Fibroblast of the aortic adventitia (primary cell): ENCODE results near the gene LGMN. TPM values are rescaled to one million over a fixed set of nuclear protein-coding genes. Genes with fewer than 3 reads are reported as not detected.
A peak's percentile ranks its signal among the peaks of the same experiment; 100 is the strongest.

Experiments used
- DNase-seq: peaks from one replicate; pipeline ENCODE4 v3.0.0-alpha.2; 2010; ENCODE audit warnings: low read depth
- H3K4me3 ChIP-seq: 2 replicates; pipeline ENCODE4 v1.5.1; 2011; ENCODE audit warnings: low read depth, mild to moderate bottlenecking, control low read depth, low read length, moderate library complexity
- total RNA-seq: library from RNA; depleted of rRNA; stranded (reverse); fragments of >200 nt; gene quantifications from 2 replicates; pipeline ENCODE4 v1.2.3, GENCODE V29; 2012; ENCODE audit warnings: low replicate concordance
- TF ChIP-seq, protein P1 (sequence below): IDR thresholded peaks from 2 replicates; pipeline ENCODE4 v1.5.1; 2011; ENCODE audit warnings: mild to moderate bottlenecking, low read length, control low read depth, inconsistent platforms; ENCODE audit not compliant: insufficient read depth

Gene LGMN
- total RNA-seq, 1 donor: 28.6 TPM

DNA sequence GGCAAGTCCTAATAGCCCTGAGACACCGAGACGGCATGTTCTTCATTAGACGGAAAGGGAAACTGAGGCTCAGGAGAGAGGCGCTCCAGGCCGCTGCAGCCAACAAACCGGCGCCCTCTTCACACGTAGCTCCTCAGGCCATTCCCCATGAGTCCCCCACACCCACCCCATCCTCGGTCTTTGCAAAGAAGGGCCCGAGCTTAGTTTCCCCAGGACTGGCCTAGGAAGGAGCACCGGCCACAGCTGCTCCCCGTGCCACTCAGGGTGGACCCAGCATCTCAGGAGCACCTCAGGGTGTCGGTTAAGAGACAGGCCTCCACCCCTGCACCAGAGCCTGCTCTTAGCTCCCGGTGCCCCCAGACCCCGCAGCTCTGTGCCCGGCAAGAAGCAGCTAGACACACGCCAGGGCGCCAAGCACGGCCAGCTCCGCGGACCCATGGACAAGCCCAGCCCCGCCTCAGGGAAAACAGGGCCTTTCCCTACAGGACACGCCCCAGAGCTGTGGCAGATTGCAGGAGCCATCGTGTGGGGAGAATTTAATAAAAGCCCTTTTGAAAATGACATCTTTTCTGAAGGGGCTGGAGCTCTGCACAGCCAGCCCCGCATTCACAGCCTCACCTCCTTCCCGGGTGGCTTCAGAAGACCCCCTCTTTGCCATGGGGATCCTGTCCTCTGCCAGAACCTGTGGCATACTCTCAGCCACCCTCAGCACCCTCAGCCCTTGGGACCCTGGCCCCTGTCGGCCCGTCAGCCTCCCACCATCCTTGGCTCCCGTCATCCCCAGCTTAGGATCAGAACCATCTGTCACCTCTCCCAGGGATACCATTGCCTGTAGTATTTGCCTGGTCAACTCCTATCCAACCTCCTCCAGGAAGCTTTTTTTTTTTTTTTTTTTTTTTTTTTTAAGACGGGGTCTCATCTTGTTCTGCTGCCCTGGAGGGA, 59.7 kb downstream of the LGMN start:
- H3K4me3 ChIP-seq: no peak overlapping the region
- TF ChIP-seq, protein P1, sequence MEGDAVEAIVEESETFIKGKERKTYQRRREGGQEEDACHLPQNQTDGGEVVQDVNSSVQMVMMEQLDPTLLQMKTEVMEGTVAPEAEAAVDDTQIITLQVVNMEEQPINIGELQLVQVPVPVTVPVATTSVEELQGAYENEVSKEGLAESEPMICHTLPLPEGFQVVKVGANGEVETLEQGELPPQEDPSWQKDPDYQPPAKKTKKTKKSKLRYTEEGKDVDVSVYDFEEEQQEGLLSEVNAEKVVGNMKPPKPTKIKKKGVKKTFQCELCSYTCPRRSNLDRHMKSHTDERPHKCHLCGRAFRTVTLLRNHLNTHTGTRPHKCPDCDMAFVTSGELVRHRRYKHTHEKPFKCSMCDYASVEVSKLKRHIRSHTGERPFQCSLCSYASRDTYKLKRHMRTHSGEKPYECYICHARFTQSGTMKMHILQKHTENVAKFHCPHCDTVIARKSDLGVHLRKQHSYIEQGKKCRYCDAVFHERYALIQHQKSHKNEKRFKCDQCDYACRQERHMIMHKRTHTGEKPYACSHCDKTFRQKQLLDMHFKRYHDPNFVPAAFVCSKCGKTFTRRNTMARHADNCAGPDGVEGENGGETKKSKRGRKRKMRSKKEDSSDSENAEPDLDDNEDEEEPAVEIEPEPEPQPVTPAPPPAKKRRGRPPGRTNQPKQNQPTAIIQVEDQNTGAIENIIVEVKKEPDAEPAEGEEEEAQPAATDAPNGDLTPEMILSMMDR: no peak
- DNase-seq: no peak

DNA sequence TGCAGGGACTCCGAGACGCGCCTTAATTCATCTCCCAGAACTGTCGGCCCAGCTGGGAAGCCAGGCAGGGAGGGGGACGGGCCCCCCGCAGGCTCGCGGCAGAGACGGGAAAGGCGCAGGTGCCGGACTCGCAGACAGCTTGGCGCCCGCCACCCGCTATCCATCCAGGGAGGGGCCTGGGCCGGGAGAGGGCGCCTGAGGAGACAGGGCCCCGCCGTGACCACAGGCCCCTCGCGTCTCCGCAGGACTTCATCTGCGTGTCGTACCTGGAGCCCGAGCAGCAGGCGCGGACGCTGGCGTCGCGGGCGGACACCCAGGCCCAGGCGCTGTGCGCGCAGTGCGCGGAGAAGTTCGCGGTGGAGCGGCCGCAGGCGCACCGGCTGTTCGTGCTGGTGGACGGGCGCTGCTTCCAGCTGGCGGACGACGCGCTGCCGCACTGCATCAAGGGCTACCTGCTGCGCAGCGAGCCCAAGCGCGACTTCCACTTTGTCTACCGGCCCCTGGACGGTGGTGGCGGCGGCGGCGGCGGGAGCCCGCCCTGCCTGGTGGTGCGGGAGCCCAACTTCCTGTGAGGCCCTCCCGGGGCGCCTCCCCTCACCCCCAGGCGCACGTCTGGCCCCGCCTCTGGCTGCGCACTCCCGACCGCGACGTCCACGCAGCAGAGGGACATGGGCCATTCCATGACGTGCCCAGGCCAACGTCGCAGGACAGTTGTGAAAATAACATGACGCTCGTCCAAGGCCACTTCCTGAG, 60.6 kb downstream of the LGMN start:
- no peak for DNase-seq
- TF ChIP-seq, protein P1: no peak
- no peak overlapping the region for H3K4me3 ChIP-seq

DNA sequence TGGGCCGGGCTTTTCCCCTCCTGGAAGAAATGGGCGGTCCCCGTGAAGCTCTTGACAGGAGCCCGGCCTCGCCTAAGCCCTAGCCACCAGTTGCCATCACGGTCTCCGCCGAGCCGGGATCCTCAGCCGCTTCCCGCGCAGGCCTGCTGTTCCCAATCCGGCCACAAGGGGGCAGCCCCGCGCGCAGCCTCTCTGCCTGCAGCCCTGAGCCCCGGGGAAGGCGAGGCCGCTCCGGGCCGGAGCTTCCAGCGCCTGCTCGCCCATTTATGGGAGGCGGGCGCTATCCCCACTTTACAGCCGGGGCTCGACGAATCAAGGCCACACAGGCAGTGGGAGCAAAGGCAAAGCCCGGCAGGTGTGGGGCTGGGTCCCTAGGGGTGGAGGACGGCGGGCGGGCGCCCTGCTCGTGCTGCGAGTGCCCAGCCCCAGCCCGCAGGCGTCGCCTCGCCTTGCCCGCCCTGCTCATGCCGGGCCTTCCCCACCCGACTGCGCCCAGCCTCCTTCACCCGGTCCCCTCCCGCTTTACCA, 61.5 kb downstream of the LGMN start:
- H3K4me3 ChIP-seq: peak overlapping the region; percentile 22
- DNase-seq: peak; percentile 56
- TF ChIP-seq, protein P1: peak; percentile 97

DNA sequence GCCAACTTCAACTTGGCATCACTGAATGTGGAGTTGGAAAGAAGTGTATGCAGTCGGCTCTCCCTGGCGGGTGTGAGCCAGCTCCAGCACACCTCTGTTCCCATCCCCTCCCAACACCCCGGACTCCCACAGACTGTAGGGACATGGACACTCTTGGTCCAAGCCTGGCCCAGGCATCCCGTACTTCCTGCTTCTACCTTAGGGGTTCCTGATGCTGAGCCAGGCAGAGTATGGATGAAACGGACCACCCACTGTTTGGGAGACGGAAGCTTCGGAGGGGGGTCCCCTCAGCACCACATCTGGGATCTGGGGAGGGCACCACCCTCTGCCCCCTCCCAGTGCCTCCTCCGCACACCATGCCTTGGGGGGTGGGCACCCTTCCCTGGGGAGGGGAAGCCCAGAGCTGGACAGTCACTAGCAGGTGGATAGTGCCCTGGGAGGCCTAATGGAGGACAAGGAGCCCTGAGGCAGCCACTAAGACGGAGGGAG, 62.0 kb downstream of the LGMN start:
- no peak overlapping the region for H3K4me3 ChIP-seq
- TF ChIP-seq, protein P1: no peak
- DNase-seq: no peak

DNA sequence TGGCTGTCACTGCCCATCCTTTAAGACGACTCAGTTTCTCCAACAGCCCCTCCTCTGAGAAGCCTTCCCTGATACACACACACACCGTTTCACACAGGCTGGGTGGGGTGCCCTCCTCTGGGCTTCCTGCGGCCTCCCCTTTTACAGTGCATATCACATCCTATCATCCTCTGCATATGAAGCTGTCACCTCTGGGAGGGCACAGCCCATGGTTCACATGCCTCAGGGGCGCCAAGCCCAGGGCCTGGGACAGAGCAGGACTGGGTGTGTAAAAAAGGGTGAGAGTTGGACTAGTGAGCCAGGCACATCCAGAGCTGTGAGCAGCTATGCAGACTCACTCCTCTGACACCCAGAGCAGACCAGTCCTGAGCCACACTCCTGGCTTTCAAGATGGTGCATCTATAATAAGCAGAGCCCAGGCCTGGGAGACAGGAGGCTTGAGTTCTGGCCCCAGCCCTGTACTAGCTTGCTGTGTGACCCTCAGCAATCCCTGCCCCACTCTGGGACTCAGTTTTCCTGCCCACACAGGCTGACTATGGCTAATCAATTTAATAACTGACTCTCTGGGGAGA, 62.6 kb downstream of the LGMN start:
- H3K4me3 ChIP-seq: no peak overlapping the region
- TF ChIP-seq, protein P1: no peak
- no peak for DNase-seq

DNA sequence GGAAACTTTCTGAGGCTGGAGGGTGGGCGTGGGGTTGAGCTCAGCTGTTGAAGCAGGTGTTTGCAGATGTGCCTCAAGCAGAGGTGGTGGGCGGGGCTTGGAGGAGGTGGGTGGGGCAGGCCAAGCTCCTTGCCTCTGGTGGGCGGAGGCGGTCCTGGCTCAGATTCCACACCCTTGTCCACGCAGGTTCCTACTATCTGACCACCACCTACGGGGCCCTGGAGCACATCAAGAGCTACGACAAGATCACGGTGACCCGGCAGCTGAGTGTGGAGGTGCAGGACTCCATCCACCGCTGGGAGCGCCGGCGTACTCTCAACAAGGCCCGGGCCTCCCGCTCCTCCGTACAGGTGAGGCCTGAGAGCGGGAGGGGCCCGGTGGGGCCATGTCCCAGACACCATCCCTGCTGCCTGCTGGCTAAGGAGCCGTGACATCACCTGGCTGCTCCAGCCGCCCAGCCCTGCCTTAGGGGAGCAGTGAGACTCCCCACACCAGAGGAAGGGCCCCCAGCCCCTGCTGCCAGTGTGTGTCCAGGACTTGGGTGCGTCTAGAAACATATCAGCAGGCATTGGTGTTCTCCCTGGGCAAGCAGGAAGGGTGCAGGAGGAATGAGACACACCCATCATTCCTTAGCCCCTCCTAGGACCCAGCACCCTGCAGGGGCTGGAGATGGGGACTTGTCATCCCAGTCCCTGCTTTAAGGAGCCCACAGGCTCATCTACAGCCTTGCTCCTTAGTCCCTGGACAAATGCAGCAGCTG, 63.4 kb downstream of the LGMN start:
- TF ChIP-seq, protein P1: no peak
- H3K4me3 ChIP-seq: no peak overlapping the region
- DNase-seq: no peak
